Measurements from ENCODE around the gene ARMH2. TPM values are rescaled to one million over a fixed set of nuclear protein-coding genes. Genes with fewer than 3 reads are reported as not detected.

The ARMH2 gene
- total and polyA plus RNA-seq, 2 donors (not counting 3 experiments of a cell fraction or from before 2014, with no cell fraction given), result not detected

DNA sequence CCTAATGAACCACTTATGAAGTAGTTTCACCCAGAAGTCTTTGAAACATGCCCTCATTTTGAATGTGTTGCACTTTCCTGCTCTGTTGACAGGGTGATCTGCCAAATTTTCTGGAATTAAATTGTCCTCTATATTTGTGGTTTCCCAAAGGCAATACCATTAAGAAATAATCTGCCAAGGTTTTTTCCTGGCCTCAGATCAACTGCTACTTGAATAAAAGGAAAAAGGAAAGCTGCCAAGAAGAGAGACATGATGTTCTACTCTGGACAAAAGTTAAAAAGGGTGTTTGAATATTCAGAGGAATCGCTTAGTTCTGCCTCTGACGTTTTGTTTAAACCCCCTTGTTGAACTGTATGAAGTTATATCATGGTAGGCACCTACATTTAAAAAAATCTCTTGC lies 37.4 kb upstream of the ARMH2 start:
- CTCF ChIA-PET, result interaction anchor here (1.2 kb wide), 1 partner anchor 20 kb away, joined by 3 read pairs; no protein-coding TSS in a partner anchor
- no peaks in the 10 kb centered on the region for H4K20me1 ChIP-seq (replicated peaks; ENCODE audit: control insufficient read depth, extremely low read depth, insufficient read depth, low read length)
- H3K9me3 ChIP-seq (replicated peaks; ENCODE audit: control insufficient read depth, insufficient read depth, low read length), result no peaks in the 10 kb centered on the region
- no TSS peak for BruUV-seq (replicated peaks)
- peaks cover 0 to 2% of the 10 kb centered on the region in 2 experiments for H3K27me3 ChIP-seq (ENCODE audit: control insufficient read depth in 2 of 2, insufficient read depth in 2 of 2, low read length in 2 of 2)
- H3K9ac ChIP-seq (replicated peaks; ENCODE audit: extremely low read depth, insufficient read depth, low read length), result no peak overlapping the region
- dilution Hi-C loops (cut with MboI; ENCODE audit: extremely low pct_ligation_motif_present, low sequenced_read_pairs), result no loop called here
- DNase-seq (ENCODE audit: low read depth, low spot score) (no peak), FAIRE-seq (no peak)
- H3K36me3 ChIP-seq (ENCODE audit: control insufficient read depth in 2 of 2, extremely low read depth in 1 of 2, insufficient read depth in 2 of 2, low read length in 2 of 2), result no peaks in the 10 kb centered on the region
- H3K4me1 ChIP-seq (ENCODE audit: control insufficient read depth, extremely low read depth, insufficient read depth, low read length), result no peaks in the 10 kb centered on the region
- no peak overlapping the region for H3K27ac ChIP-seq (ENCODE audit: insufficient read depth, low read depth, low read length)
- no peak overlapping the region for H3K4me3 ChIP-seq (replicated peaks in 1 of 3; ENCODE audit: insufficient read depth in 1 of 3, low read depth in 1 of 3, low read length in 3 of 3)
- TF ChIP-seq, protein P1, sequence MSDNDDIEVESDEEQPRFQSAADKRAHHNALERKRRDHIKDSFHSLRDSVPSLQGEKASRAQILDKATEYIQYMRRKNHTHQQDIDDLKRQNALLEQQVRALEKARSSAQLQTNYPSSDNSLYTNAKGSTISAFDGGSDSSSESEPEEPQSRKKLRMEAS (IDR thresholded peaks at IDR 0.05; ENCODE audit: insufficient read depth, insufficient read length), result no peak
- no peak for TF ChIP-seq MYC (IDR thresholded peaks at IDR 0.05; ENCODE audit: low read depth, low read length)
- no peak for TF ChIP-seq EZH2 (IDR thresholded peaks at IDR 0.05; ENCODE audit: borderline replicate concordance, low read depth, low read length, severe bottlenecking)
- TF ChIP-seq JUN (IDR thresholded peaks at IDR 0.05; ENCODE audit: borderline replicate concordance, insufficient read depth, insufficient read length, low read depth), result no peak
- TF ChIP-seq, protein P2, sequence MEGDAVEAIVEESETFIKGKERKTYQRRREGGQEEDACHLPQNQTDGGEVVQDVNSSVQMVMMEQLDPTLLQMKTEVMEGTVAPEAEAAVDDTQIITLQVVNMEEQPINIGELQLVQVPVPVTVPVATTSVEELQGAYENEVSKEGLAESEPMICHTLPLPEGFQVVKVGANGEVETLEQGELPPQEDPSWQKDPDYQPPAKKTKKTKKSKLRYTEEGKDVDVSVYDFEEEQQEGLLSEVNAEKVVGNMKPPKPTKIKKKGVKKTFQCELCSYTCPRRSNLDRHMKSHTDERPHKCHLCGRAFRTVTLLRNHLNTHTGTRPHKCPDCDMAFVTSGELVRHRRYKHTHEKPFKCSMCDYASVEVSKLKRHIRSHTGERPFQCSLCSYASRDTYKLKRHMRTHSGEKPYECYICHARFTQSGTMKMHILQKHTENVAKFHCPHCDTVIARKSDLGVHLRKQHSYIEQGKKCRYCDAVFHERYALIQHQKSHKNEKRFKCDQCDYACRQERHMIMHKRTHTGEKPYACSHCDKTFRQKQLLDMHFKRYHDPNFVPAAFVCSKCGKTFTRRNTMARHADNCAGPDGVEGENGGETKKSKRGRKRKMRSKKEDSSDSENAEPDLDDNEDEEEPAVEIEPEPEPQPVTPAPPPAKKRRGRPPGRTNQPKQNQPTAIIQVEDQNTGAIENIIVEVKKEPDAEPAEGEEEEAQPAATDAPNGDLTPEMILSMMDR (IDR thresholded peaks at IDR 0.05; ENCODE audit: extremely low read depth in 1 of 2, insufficient read depth in 1 of 2, low read depth in 1 of 2, low read length in 2 of 2), result no peak
- no peak for TF ChIP-seq GATA2 (IDR thresholded peaks at IDR 0.05; ENCODE audit: insufficient read depth, insufficient read length, low read depth, low read length)
- no peak for TF ChIP-seq POLR2A (IDR thresholded peaks at IDR 0.05; ENCODE audit: low read depth, low read length)
- no peak for TF ChIP-seq POLR2AphosphoS5 (IDR thresholded peaks at IDR 0.05; ENCODE audit: insufficient read depth, low read depth, low read length)
- no peak for TF ChIP-seq FOS (IDR thresholded peaks at IDR 0.05; ENCODE audit: borderline replicate concordance, insufficient read depth, low read length)
- POLR2A ChIA-PET, result no interaction called here
- no peak overlapping the region for H2AFZ ChIP-seq (ENCODE audit: low read depth, low read length)
- no peaks in the 10 kb centered on the region for H3K79me2 ChIP-seq (ENCODE audit: control insufficient read depth, insufficient read depth, low read length)
- H3K4me2 ChIP-seq (ENCODE audit: insufficient read depth, low read length), result no peak overlapping the region
- intact Hi-C loops (cut with micrococcal nuclease), result no loop called here
- no peaks in the 10 kb centered on the region for H3K9me1 ChIP-seq (replicated peaks; ENCODE audit: control insufficient read depth, extremely low read depth, insufficient read depth, low read length)
